COLO668 (cell line): ENCODE results near the gene CRISPLD2.
"Not testable (repeated sequence)": the region's sequence is repeated elsewhere in the genome, so short reads cannot be mapped to it uniquely, and the experiment has no call there.

Experiments
- DNase-seq: peaks from one replicate; lab custom pipeline; 2025; ENCODE audit not compliant: unreplicated experiment; lab: John Stamatoyannopoulos, UW

Gene CRISPLD2

DNA sequence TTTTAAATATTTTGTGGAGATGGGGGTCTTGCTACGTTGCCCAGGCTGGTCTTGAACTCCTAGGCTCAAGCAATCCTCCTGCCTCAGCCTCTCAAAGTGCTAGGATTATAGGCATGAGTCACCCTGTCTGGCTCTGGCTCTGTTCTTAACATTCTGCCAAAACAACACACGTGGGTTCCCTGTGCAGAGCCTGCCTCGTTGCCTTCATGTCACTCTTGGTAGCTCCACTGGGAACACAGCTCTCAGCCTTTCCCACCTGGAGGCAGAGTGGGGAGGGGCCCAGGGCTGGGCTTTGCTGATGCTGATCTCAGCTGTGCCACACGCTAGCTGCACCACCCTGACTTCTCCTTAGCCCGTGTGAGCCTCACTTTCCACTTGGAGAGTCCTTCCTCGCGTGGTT, 19.3 kb downstream of the CRISPLD2 start:
- DNase-seq = no peak

DNA sequence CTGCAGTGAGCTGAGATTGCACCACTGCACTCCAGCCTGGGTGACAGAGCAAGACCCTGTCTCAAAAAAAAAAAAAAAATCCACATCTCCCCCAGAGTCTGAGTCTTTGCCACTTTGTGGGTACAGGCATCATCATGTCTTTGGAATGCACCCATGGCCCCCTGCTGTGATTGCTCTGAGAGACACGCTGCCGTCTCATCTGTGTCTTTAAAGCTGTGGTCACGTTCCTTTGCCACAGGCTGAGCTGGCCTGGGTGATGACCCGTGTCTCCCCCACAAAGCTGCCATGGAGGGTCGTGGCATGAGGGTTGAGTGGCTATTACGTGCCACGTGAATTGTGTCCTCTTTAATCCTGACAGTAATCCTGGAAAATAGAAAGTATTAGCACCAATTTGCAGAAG, 20.2 kb downstream of the CRISPLD2 start:
- no peak for DNase-seq

DNA sequence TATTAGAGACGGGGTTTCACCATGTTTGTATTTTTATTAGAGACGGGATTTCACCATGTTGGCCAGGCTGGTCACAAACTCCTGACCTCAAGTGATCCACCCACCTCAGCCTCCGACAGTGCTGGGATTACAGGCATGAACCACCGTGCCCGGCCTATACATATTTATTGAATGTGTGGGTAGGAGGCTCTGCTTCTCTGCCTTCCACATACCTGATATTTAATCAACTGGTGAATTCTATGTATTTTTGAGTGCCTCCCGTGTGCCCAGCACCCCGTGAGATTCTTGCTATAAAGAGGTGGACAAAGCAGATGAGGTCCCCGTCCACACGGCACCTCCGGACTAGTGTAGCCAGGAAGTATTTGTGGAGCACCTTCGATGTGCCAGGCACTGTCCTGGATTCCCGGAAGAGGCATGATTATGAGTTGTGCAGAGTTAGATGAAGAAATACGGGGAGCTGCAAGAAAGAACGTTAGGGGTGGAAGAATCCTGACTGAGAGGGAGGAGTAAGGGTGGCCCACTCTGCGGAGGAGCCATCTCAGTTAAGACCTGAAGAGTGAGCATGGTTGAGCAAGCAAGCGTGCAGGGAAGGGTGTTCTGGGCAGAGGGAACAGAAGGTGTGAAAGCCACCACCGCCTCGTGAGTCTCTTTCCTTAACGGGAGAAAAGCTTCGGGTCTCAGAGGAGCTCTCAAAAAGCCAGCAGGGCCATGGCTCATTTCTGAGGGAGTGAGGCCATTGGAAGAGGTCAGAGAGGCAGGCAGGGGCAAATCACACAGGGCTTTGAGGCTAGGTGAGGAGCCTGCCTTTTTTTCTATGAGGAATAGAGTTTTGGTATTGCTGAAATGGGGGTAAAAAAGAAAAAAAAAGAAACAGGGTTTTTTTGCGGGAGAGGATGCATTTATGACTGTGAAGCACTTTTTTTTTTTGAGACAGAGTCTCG, 21.2 kb downstream of the CRISPLD2 start:
- no peak for DNase-seq

GRCh38 chr16:84841787-84842300, 22.1 kb downstream of the CRISPLD2 start:
- DNase-seq = peak; percentile 92

DNA sequence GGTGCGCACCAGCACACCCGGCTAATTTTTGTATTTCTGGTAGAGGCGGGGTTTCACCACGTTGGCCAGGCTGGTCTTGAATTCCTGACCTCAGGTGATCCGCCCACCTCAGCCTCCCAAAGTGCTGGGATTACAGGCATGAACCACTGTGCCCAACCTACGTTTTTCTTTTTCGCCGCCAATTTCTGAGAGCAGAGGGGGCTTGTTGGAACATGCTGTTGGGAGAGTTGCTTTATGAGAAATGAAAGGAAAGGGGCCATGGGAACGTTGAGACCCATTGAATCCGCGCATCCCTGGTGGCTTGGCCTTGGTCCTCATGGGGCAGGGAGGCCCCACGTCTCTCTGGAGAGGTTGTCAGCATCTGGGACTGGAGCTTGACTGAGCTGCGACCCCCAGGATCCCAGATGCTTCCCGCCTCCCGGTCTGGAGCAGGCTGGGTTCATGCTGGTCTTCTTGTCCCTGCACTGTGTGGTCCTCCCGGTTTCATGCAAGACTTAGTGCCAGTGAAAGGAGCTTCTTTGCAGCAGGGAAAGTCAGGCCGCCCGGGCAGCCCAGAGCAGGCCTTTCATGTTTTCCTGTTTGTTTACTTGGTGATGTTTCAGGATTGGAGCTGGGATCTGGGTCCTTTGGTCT, 22.8 kb downstream of the CRISPLD2 start:
- peak; percentile 35 for DNase-seq

GRCh38 chr16:84843149-84844048, 23.6 kb downstream of the CRISPLD2 start:
- DNase-seq = no peak

DNA sequence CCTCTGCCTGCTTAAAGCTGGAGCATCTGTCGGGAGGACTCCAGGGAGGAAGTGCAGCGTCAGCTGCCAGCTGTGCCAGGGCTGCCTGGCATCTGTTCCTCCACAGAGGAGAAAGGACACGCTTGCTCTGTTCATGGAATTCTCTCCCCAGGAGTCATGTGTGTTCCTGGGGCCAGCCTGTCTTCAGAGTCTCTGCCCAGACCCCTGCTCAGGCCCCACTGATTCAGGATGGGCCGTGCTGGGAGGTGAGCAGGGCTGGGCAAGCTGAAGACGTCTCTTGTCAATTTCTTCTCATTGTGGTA, 24.2 kb downstream of the CRISPLD2 start:
- peak; percentile 65 for DNase-seq

DNA sequence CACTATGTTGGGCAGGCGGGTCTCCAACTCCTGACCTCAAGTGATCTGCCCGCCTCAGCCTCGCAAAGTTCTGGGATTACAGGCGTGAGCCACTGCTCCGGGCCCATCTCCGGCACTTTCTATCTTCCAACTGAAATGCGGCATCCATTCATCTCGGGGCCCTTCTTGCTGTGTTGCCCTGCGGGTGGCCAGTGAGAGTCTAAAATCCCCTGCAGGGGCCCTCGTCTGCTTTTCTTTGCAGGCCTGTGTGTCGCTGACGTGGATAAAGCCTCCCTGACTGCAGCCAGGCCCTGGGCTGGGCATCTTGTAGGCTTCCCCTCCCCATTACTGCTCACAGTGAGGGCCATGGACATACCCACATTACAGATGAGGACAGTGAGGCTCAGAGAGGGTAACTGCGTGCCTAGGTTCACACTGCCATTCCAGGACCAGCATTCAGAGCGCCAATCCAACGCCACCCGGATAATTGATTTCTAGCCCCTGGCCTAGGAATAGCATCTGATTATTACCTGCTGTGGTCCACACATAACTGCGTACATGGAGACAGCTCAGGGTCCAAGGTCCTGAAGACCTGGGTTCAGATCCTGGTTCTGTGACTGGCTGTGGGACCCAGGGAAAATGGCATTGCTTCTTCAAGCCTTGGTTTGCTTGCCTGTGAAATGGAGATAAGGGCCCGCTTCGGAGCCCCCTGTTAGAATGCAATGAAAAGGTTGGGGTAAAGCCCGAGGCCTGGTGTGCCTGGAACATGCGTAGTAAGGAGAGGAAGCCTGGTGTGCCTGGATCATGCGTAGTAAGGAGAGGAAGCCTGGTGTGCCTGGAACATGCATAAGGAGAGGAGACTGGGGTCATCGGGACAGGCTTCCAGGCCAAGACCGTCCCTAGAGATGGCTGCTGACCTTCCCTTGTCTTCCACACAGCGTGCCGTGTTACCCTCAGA, 25.0 kb downstream of the CRISPLD2 start:
- DNase-seq = no peak

- DNase-seq = peak; percentile 20
Observed at GRCh38 chr16:84845496-84846002, 25.8 kb downstream of the CRISPLD2 start.

DNA sequence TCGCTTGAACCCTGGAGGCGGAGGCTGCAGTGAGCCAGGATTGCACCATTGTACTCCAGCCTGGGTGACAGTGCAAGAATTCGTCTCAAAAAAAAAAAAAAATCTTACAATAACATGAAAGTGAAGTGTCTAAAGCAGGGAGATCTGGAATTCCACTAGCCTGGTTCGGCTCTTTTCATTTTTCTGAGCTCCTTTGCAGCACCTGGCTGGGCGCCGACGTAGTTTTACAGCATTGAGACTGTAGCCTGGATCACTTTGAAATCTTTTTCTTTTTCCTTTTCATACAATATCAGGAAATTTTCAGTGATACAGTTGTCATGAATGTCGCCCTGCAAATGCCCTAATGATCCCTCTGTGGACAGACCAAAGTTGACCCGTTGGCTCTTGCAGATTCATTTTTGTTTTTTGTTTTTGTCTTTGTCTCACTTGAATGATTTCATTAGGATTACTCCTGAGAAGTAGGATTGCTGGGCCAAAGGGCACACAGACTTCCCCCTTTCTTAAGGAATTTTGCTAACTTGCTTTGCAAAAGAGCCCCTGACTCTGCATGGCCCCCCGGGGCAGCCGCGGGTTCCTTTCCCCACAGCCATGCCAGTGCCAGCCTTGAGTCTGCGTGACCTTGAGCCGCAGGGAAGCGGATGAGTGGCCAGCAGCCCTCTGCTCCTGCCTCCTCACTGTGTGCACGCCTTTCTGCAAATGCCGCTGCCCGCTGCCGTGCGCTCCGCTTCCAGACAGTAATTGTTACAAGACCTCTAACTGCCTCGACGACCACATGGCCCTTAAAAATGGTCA, 28.0 kb downstream of the CRISPLD2 start:
- DNase-seq = no peak

GRCh38 chr16:84848986-84849634, 29.3 kb downstream of the CRISPLD2 start:
- no peak for DNase-seq

DNA sequence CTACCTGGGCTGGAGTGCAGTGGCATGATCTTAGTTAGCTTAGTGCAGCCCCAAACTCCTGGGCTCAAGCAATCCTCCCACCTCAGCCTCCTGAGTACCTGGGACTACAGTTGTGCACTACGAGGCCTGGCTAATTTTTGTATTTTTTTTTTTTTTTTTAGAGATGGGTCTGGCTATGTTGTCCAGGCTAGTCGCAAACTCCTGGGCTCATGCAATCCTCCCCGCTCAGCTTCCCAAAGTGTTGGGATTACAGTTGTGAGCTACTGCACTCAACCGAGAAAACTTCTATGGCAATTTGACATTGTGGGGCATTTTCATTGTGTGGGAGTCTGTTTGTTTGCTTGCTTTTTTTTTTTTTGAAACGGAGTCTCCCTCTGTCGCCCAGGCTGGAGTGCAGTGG, 30.0 kb downstream of the CRISPLD2 start:
- DNase-seq = no peak

GRCh38 chr16:84850714-84851113, 30.9 kb downstream of the CRISPLD2 start:
- DNase-seq = no peak

DNA sequence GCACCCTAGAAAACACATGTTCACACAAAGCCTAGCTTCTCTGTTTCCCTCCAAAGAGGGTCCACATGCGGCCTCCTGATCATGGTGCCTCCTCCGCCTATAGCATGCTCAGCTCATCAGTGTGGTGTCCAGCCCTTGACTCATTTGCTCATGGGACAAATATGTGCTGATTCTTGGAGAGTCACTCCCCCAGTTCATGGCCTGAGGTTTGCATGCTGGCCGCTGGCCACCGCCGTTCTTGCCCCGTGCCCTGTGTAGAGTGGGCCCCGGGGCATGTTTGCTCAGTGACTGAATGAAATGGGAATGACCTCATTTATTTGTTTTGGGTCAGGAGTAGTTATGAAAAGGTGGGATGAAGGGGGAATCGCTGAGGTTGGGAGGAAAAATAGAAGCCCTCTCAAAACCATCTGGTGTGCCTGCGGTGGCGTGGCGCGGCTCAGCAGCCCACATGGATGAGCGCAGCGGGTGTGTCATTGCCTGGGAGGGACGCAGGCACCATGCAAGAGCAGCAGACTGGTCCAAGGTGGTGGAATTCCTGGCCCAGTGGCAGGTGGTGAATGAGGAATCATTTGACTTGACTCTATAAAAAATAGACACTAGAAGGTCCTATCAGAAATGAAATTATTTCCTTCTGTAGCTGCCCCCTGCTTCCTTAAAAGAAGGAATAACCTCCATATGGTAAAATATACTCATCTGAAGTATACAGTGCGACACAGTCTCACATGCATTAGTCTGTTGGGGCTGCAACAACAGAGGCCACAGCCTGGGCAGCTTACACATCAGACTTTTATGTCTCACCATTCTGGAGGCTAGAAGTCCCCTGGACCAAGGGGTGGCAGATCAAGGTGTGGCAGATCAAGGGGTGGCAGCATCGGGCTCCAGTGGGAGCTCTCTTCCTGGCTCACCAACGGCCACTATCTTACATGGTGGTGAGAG, 31.7 kb downstream of the CRISPLD2 start:
- peak; percentile 98 for DNase-seq

DNA sequence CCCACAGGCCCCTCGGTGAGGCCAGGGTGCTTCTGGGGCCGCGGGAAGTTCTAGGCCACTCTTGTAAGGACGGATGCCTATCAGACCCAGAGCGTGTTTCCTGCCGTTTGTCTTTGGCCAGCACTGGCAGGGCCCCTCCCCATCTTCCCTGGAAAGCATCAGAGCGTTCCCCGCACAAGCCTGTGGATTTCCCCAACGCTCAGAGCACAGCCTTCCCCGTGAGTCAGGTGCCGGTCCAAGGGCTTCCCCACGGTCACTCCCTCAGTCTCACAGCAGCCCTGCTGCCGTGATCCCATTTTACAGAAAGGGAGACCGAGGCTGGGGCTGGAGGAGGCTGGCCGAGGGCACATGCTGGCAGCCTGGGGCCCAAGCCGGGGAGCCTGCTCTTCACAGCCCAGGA, 33.7 kb downstream of the CRISPLD2 start:
- DNase-seq = no peak

GRCh38 chr16:84854759-84855158, 35.0 kb downstream of the CRISPLD2 start:
- no peak for DNase-seq

- not testable (repeated sequence) for DNase-seq
Observed at GRCh38 chr16:84855435-84856202, 35.8 kb downstream of the CRISPLD2 start.
